GM18526 (cell line): Measurements from ENCODE around the gene STK38L.

Experiments used
- POLR2A ChIP-seq: IDR thresholded peaks from 3 replicates; pipeline ENCODE4 v1.6.1; 2011; ENCODE audit not compliant: insufficient read length; ENCODE audit errors: extremely low read depth

The STK38L gene

DNA sequence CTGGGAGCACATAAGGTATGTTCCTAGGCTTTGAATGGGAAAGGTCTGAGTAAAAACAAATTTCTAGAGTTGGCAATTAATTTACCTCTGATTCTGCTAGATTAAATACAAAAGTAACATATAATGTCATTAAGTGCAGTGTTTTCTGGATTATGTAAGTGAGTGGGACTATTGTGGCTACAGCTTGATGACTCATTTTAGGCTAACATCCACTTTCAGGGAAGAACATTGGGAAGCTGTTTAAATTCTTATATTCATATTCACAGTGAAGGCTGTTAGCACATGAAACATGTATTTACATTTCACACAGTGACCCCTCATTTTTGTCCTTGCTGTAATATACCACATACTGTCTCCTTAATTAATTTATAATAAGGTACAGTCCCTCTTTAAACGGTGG is 75.3 kb downstream of the STK38L start:
- no peak for TF ChIP-seq POLR2A

- TF ChIP-seq POLR2A: no peak
These were observed 75.8 kb downstream of the STK38L start for GRCh38 chr12:27319848-27320247.

DNA sequence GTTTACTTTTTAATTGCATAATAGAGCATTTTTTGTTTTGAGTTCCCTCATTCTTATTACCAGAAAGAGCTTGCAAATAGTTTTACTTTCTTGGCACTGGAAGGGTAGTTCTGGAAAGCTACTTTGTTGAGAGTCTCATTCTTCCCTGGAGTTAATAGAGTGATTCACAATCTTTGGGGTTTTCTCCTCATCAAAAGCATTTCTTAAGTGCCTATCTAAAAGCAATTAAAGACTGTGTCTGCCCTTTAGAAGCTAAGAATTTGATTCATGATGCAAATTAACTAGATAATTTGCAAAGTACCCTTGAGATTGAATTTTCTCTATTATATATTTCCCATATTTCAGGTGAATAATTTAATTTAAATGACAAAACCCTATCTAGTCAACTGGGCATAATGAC is 80.4 kb downstream of the STK38L start:
- no peak for TF ChIP-seq POLR2A

DNA sequence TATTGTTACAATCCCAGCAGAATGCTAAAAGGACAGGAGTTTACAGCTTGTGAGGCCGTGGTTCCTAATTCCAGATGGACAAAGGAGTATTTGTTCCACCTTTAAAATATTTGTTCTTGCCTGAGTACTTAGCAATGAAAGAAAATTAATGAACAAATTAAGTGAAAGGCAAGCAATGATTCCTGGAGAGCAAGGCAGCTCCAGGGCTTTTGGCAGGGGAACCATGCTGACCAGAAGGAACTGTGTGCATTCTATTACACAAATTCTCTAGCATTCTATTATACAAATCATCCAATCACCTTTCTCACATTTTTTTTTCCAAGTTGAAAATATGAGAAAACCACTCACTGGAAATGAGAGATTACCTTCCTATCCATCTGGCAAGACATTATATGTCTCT is 86.8 kb downstream of the STK38L start:
- TF ChIP-seq POLR2A: no peak

- no peak for TF ChIP-seq POLR2A
These were observed 87.3 kb downstream of the STK38L start for GRCh38 chr12:27331291-27331926.

- TF ChIP-seq POLR2A: no peak
These were observed 87.8 kb downstream of the STK38L start for GRCh38 chr12:27331927-27332324.

DNA sequence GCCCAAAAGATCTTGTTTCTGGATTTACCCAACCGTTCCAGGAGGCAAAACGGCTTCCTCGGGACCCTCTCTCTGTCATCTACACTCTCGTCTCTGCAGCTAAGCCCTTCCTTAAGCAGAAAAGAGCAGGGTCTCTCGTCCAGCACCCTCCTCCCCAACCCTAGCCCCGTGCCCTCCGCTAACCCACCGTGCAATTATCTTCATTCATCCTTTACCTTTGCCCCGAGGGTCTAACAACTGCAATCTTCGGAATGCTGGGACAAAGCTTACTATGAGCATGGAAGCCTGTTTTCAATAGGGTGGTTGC is 88.3 kb downstream of the STK38L start:
- no peak for TF ChIP-seq POLR2A

GRCh38 chr12:27332714-27333402 is 88.8 kb downstream of the STK38L start, which contains the start of gene BMAL2:
BMAL2 (plus strand) TSS chr12:27332836; CDS start chr12:27333073, 237 bp downstream.
- peak; percentile 73 for TF ChIP-seq POLR2A

DNA sequence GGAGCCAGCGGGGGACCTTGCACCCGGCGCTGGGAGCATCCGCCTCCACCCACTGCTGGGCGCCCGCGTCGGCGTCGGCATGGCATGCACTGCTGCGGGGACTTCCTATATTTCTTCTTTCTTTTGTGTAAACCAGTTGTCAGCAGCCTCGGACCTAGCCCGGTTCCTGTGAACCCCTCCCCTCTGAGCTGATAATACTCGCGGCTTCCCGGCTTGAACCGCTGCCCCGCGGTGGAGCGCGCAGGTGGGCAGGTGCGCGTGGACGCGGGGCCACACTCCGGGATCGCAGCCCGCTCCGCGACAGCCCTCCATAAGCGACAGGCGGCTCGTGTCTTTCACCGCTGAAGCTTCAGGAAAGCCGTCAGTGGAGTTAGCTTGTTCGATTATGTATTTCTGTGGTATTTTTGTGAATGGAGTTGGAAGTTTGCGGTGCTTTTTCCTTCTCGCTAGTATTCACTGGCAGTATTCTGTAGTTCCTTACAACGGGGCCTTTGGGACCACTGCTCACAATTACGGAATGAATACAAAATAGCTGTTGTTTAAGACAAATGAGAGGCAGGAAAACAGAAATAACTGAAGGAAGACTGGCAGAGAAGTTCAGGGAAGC is 89.4 kb downstream of the STK38L start:
- TF ChIP-seq POLR2A: no peak

DNA sequence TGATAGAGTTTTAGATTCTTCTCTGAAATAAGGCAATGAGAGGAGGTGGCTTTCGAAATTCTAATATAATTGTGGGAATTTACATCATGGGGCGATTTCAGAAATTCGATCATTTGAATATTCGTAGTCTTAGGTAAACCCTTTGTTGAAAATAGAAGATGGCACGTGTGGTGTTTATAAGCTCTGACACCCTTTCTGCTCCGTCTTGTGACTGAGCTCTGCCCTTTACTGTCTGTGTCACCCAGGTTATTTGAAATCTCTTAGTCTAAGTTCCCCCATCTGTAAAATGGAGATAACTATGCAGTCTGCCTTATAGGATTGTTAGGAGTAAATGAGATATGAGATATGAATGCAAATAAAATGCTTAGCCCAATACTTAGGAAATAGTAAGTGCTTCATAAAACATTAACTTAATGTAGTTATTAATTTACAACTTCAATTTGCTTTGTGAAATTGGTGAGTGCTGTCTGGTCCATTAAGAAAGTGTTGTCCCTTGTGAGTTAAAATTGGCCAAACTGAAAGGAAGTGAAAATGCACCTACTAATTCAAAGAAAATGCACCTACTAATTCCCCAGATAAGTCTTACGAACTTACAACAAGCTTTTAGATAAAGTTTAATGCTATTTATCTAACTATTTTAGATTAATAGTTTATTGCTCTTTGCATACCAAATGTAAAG is 90.1 kb downstream of the STK38L start:
- TF ChIP-seq POLR2A: peak; percentile 44

DNA sequence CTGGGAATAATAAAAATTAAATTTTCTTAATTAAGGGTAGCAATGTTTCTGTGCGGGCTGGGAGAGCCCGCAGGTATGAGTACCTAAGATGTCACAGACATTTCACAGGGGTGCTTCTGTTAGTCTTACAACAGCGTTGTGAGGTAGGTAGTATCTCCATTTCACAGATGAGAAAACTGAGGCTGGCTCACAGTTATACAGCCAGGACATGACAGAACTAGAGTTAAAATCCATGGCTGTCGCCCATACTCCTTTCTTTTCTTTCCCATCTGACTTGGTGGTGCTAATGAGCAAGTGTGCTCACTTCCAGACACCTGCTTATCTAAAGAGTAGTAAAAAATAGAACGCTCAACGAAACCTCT is 90.6 kb downstream of the STK38L start:
- TF ChIP-seq POLR2A: no peak

- no peak for TF ChIP-seq POLR2A
These were observed 91.5 kb downstream of the STK38L start for GRCh38 chr12:27335364-27336281.

DNA sequence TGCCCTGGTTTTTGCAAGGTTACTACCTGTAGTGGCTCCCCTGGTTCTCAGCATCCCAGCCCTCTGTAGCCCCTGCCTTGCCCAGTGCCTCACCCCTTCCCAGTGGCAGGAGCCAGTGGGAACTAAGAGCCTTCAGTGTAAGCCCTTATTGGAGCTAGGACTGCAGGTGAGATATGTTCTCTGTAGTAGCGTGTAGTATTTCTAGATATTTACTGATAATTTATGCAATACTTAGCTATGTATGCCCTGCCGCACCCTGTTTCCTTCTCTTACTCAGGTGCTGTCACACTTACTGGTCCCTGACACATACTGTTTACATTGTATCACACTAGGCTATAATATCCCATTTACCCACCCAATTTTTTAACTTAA is 92.2 kb downstream of the STK38L start:
- TF ChIP-seq POLR2A: no peak

- TF ChIP-seq POLR2A: no peak
These were observed 93.3 kb downstream of the STK38L start for GRCh38 chr12:27337376-27337775.

- no peak for TF ChIP-seq POLR2A
These were observed 94.4 kb downstream of the STK38L start for GRCh38 chr12:27338473-27338872.
